GM12874 (cell line): ENCODE data around the gene TMEM35A.

Experiments
- TF ChIP-seq, protein P1 (sequence below): IDR thresholded peaks from 2 replicates; pipeline ENCODE4 v1.5.1; 2011; ENCODE audit warnings: low read depth, mild to moderate bottlenecking, control low read depth, low read length, moderate library complexity; ENCODE audit not compliant: insufficient read depth

TMEM35A gene, protein sequence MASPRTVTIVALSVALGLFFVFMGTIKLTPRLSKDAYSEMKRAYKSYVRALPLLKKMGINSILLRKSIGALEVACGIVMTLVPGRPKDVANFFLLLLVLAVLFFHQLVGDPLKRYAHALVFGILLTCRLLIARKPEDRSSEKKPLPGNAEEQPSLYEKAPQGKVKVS

DNA sequence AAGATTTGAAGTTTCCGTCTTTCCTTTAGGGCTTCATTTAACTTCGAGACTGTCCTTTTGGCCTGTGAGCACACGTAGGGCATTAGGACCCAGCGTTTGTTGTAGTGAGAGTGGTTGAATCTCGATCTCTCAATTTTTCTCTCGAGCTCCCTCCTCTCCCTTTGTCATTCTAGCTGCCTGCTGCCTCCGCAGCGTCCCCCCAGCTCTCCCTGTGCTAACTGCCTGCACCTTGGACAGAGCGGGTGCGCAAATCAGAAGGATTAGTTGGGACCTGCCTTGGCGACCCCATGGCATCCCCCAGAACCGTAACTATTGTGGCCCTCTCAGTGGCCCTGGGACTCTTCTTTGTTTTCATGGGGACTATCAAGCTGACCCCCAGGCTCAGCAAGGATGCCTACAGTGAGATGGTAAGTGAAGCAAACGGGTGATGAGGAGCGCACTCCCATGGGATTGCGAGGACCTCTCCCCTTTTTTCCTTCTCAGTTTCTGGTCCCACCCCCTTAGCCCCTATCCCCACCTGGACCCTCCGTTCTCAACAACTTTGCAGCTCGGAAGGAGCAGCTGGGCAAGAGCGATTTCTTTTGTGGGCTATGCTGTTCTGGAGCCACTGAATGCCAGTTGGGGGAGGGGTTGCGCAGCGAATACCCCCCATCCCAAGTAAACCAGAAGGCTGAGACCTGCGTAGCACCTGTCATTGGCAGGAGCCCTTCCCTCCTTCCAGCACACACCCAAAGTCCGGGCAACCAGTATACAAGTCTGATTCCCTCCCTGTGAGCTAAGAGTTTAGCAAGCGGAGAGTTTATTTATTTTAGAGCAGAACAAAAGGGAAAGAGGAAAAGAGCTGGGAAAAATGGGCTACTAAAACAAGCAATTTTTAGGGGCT is at the start of gene TMEM35A:
TSS of gene TMEM35A (plus strand) at position 164 of the 883 bp plus-strand sequence. CDS start at position 288, 124 bp downstream.
- TF ChIP-seq, protein P1, sequence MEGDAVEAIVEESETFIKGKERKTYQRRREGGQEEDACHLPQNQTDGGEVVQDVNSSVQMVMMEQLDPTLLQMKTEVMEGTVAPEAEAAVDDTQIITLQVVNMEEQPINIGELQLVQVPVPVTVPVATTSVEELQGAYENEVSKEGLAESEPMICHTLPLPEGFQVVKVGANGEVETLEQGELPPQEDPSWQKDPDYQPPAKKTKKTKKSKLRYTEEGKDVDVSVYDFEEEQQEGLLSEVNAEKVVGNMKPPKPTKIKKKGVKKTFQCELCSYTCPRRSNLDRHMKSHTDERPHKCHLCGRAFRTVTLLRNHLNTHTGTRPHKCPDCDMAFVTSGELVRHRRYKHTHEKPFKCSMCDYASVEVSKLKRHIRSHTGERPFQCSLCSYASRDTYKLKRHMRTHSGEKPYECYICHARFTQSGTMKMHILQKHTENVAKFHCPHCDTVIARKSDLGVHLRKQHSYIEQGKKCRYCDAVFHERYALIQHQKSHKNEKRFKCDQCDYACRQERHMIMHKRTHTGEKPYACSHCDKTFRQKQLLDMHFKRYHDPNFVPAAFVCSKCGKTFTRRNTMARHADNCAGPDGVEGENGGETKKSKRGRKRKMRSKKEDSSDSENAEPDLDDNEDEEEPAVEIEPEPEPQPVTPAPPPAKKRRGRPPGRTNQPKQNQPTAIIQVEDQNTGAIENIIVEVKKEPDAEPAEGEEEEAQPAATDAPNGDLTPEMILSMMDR, result no peak

- TF ChIP-seq, protein P1, result no peak
Measured at GRCh38 chrX:101029665-101030064, 49.0 kb upstream of the TMEM35A start.

GRCh38 chrX:101037231-101037630 is 41.4 kb upstream of the TMEM35A start:
- TF ChIP-seq, protein P1, result no peak

- TF ChIP-seq, protein P1, result no peak
Measured at GRCh38 chrX:101040197-101040596, 38.5 kb upstream of the TMEM35A start.

GRCh38 chrX:101051153-101051548 is 27.5 kb upstream of the TMEM35A start:
- TF ChIP-seq, protein P1, result no peak

DNA sequence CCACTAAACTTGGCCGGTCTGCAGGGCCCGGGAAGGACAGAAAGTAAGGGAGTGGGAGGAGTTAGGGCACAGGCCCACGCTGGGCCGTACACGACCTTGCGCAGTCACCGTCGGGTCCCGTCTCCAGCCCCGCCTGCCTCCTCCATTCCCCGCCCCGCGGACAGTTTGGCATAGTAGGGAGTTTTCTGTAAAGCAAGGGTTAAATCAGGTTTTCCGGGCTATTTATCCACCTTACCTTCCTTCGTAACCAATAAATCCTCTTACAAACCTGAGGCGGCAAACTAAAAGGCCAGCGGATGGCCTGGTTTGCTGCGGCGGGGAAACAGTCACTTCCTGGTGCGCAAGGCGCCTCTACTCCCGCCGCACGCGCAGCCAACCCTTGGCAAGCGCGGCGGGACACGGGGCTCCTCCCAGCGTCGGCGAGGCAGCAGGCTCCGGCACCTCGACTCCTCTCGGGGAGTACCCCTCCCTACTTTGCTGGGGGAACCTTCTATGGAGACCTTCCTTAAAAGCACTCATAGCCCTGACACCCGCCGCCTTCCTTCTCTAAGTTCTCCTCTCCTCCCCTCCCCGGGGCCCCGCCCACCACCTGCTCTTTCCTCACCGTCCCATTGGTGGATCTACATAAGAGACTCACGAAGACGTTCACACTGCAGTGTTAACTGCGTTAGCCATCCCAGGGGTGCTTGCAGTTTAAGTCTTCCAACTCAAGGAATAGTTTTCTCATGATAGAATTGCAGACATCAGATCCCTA is 27.0 kb upstream of the TMEM35A start, which contains the start of gene TRMT2B:
TSS of gene TRMT2B (minus strand) at position 563 of the 754 bp plus-strand sequence. CDS start 9,822 bp downstream, outside the sequence.
- TF ChIP-seq, protein P1, result no peak

DNA sequence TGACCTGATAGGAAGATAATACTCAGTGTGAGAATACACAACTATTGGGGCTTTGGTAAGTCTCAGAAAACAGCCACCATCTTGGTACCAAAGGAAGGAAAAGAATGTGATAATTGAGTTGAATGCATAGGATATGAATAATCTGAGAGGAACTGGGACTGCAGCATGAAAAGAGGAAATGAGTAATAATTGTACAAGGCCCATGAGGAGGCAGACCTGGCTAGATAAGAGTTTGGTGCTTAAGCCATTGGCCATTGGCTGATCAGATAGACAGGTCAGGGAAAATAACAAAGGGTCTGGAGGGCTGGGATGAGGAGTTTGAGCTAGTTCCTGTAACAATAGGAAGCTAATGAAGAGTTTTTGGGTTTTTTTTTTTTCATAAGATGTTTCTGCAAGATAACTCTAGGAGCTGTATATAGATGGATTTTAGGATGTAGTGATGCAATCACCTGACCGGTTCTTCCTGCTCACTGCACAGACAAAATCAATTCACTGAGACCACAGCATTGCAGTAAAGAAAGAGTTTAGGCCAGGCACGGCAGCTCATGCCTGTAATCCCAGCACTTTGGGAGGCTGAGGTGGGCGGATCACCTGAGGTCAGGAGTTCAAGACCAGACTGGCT is 21.5 kb upstream of the TMEM35A start:
- TF ChIP-seq, protein P1, result no peak
